Osteoblast (primary cell): ENCODE results near the gene ZNF496. TPM values are rescaled to one million over a fixed set of nuclear protein-coding genes. Genes with fewer than 3 reads are reported as not detected.

Experiments
- DNase-seq: peaks from one replicate; pipeline ENCODE4 v3.0.0; 2011; ENCODE audit warnings: low spot score, mixed read lengths; ENCODE audit not compliant: insufficient read length; ENCODE audit errors: missing footprints
- H2AFZ ChIP-seq: 2 replicates; pipeline ENCODE4 v1.6.0; 2011; ENCODE audit warnings: mild to moderate bottlenecking, low read length
- H3K27ac ChIP-seq: 2 replicates; pipeline ENCODE4 v1.5.1; 2011; ENCODE audit warnings: mild to moderate bottlenecking, low read depth, low read length, moderate library complexity
- H3K27me3 ChIP-seq: 2 replicates; pipeline ENCODE4 v1.6.0; 2012; ENCODE audit warnings: mild to moderate bottlenecking, control low read depth, inconsistent platforms, low read length, moderate library complexity; ENCODE audit not compliant: insufficient read depth
- H3K36me3 ChIP-seq: 2 replicates; pipeline ENCODE4 v1.5.1; 2011; ENCODE audit warnings: mild to moderate bottlenecking, low read length, control low read depth, moderate library complexity; ENCODE audit not compliant: insufficient read depth
- H3K4me1 ChIP-seq: 2 replicates; pipeline ENCODE4 v1.5.1; 2011; ENCODE audit warnings: mild to moderate bottlenecking, low read length, control low read depth, moderate library complexity; ENCODE audit not compliant: insufficient read depth
- H3K4me2 ChIP-seq: 2 replicates; pipeline ENCODE4 v1.6.0; 2011; ENCODE audit warnings: mild to moderate bottlenecking, low read length; ENCODE audit not compliant: insufficient read depth
- H3K4me3 ChIP-seq: fragments of 200-600 bp; sonication (generic); 3 replicates; pipeline ENCODE4 v1.5.1; 2012; ENCODE audit warnings: mild to moderate bottlenecking, low read length, inconsistent platforms; ENCODE audit not compliant: insufficient read depth
- H3K79me2 ChIP-seq: 2 replicates; pipeline ENCODE4 v1.6.0; 2012; ENCODE audit warnings: mild to moderate bottlenecking, low read length, control low read depth, inconsistent platforms; ENCODE audit not compliant: insufficient read depth
- H3K9me3 ChIP-seq: 2 replicates; pipeline ENCODE4 v1.5.1; 2011; ENCODE audit warnings: low read depth, low read length, control low read depth
- H4K20me1 ChIP-seq: 2 replicates; pipeline ENCODE4 v1.6.0; 2012; ENCODE audit warnings: mild to moderate bottlenecking, low read length, control low read depth; ENCODE audit not compliant: insufficient read depth
- CTCF ChIP-seq: IDR thresholded peaks from 2 replicates; pipeline ENCODE4 v1.5.1; 2011; ENCODE audit warnings: mild to moderate bottlenecking, low read depth, low read length, moderate library complexity; ENCODE audit errors: extremely low read depth
- total RNA-seq: library from RNA; depleted of rRNA; stranded (reverse); fragments of >200 nt; gene quantifications from 2 replicates; pipeline ENCODE4 v1.2.3, GENCODE V29; 2012

The ZNF496 gene
- total RNA-seq, 1 donor: 29.3 TPM

- Histone ChIP-seq H3K27ac (peak overlapping the region; percentile 60), H3K4me2 (peak overlapping the region; percentile 78), H3K79me2 (no peaks in the 10 kb centered on the region), H3K36me3 (no peaks in the 10 kb centered on the region), H3K27me3 (no peaks in the 10 kb centered on the region), H3K9me3 (no peaks in the 10 kb centered on the region), H3K4me3 (peak overlapping the region; percentile 54), H3K4me1 (peaks cover 48% of the 10 kb centered on the region), H2AFZ (peak overlapping the region; percentile 68), H4K20me1 (no peaks in the 10 kb centered on the region)
- DNase-seq: peak; percentile 64
- no peak for TF ChIP-seq CTCF
Measured at GRCh38 chr1:247360991-247361731, 29.5 kb upstream of the ZNF496 start.

- H3K27ac ChIP-seq: peak overlapping the region; percentile 60
- H3K36me3 ChIP-seq: no peaks in the 10 kb centered on the region
- DNase-seq: no peak
- TF ChIP-seq CTCF: no peak
- peak overlapping the region; percentile 54 for H3K4me3 ChIP-seq
- no peaks in the 10 kb centered on the region for H3K9me3 ChIP-seq
- H4K20me1 ChIP-seq: no peaks in the 10 kb centered on the region
- H2AFZ ChIP-seq: peak overlapping the region; percentile 68
- H3K27me3 ChIP-seq: no peaks in the 10 kb centered on the region
- no peaks in the 10 kb centered on the region for H3K79me2 ChIP-seq
- H3K4me1 ChIP-seq: peaks cover 49% of the 10 kb centered on the region
- peak overlapping the region; percentile 78 for H3K4me2 ChIP-seq
Measured at GRCh38 chr1:247360116-247360898, 28.6 kb upstream of the ZNF496 start.

DNA sequence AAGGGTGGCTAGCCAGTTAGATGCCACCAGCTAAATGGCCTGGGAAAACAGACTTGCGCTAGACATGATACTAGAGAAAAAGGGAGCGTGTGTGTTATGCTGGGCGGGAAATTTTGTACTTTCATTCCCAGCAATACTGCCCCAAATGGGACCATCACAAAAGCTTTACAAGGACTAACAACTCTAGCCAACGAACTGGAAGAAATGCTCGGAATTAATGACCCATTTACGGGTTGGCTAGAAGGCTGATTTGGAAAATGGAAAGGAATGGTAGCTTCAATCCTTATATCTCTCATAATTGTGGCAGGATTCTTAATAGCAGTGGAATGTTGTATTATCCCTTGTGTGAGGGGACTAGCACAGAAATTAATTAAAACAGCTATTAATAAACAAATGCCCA is 27.9 kb upstream of the ZNF496 start:
- Histone ChIP-seq H2AFZ (no peak overlapping the region), H3K36me3 (no peaks in the 10 kb centered on the region), H3K79me2 (no peaks in the 10 kb centered on the region), H4K20me1 (no peaks in the 10 kb centered on the region), H3K4me2 (peak overlapping the region; percentile 78), H3K27me3 (no peaks in the 10 kb centered on the region), H3K4me3 (no peak overlapping the region), H3K27ac (peak overlapping the region; percentile 17), H3K4me1 (peaks cover 49% of the 10 kb centered on the region), H3K9me3 (no peaks in the 10 kb centered on the region)
- TF ChIP-seq CTCF: no peak
- no peak for DNase-seq

- DNase-seq: no peak
- Histone ChIP-seq H3K4me1 (peaks cover 49% of the 10 kb centered on the region), H3K9me3 (no peaks in the 10 kb centered on the region), H3K4me3 (no peak overlapping the region), H4K20me1 (no peaks in the 10 kb centered on the region), H3K4me2 (peak overlapping the region; percentile 9), H3K36me3 (no peaks in the 10 kb centered on the region), H3K27me3 (no peaks in the 10 kb centered on the region), H3K79me2 (no peaks in the 10 kb centered on the region), H3K27ac (peak overlapping the region; percentile 17), H2AFZ (no peak overlapping the region)
- TF ChIP-seq CTCF: peak; percentile 11
Measured at GRCh38 chr1:247358920-247359319, 27.3 kb upstream of the ZNF496 start.
